ENCODE results near the gene MED27. TPM values are rescaled to one million over a fixed set of nuclear protein-coding genes. Genes with fewer than 3 reads are reported as not detected.

MED27 gene
- total RNA-seq, 1 donor from 2014 or later, result 15.7 TPM

GRCh38 chr9:131876486-131876885 is 203.2 kb downstream of the MED27 start:
- no peak for TF ChIP-seq CTCF (IDR thresholded peaks at IDR 0.05)
- intact Hi-C loops (cut with DNase I), result no loop called here
- Histone ChIP-seq H3K9me3 (no peaks in the 10 kb centered on the region), H3K27ac (no peak overlapping the region), H3K27me3 (ENCODE audit: low read depth) (no peaks in the 10 kb centered on the region), H3K36me3 (no peaks in the 10 kb centered on the region), H3K4me3 (no peak overlapping the region), H3K4me1 (no peaks in the 10 kb centered on the region)
- DNase-seq (no peak), ATAC-seq (peak in 1 of 2 donors; percentile 11)

DNA sequence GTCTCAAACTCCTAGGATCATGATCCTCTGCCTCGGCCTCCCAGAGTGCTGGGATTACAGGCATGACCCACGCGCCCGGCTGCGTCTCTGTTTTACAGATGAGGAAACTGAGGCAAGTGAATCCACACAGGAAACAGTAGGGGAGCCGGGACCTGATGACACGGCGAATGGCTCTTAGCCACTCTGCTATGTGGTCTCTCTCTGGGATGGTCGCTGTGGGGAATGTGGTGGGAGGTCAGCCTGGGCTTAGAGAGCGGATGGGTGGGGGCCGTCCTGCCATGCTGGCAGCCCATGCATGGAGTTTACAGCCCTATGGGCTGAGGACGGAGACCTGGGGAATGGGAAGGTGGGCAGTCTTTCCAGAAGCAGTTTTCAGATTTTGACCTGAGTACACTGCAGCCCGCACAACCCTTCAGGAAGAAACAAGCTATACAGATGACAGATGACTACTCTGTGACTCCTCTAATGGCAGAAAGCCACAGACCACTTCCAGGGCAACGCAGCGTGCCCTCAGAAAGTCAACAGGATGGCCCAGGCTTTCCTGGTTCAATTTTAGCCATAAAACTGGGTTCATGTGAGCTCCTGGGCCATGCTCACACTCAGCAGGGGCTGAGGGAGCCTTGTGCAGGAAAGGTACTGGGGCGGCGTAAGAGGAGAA is 203.7 kb downstream of the MED27 start:
- H3K27me3 ChIP-seq (ENCODE audit: low read depth), result no peaks in the 10 kb centered on the region
- intact Hi-C loops (cut with DNase I), result no loop called here
- DNase-seq (no peak), ATAC-seq (no peak)
- no peak overlapping the region for H3K27ac ChIP-seq
- TF ChIP-seq CTCF (IDR thresholded peaks at IDR 0.05), result no peak
- no peaks in the 10 kb centered on the region for H3K4me1 ChIP-seq
- no peaks in the 10 kb centered on the region for H3K9me3 ChIP-seq
- no peak overlapping the region for H3K4me3 ChIP-seq
- no peaks in the 10 kb centered on the region for H3K36me3 ChIP-seq

- Histone ChIP-seq H3K4me1 (no peaks in the 10 kb centered on the region), H3K27ac (no peak overlapping the region), H3K27me3 (ENCODE audit: low read depth) (no peaks in the 10 kb centered on the region), H3K36me3 (no peaks in the 10 kb centered on the region), H3K4me3 (no peak overlapping the region), H3K9me3 (no peaks in the 10 kb centered on the region)
- intact Hi-C loops (cut with DNase I), result no loop called here
- DNase-seq (no peak), ATAC-seq (no peak)
- TF ChIP-seq CTCF (IDR thresholded peaks at IDR 0.05), result no peak
These were observed 204.6 kb downstream of the MED27 start for GRCh38 chr9:131874916-131875670.

DNA sequence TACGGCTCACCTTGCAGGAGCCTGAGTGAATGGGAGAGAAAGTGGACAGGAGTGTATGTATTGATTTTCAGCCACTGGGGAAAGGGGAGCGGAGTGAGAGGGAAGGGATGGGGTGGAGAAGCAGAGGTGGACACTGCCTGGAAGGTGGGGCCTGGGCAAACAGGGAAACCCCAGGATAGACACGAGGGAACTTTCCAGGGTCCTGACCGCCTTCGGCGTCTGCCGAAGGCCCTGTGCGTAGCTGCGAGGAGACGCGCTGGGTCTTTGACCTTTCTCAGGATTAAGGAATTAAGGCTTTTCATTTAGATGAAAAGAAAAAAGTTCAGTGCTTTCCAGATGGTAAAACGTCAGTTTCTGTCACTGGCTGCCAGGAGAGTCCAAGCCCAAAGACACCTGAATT is 205.2 kb downstream of the MED27 start:
- no peak overlapping the region for H3K4me3 ChIP-seq
- intact Hi-C loops (cut with DNase I), result no loop called here
- no peaks in the 10 kb centered on the region for H3K36me3 ChIP-seq
- no peaks in the 10 kb centered on the region for H3K27me3 ChIP-seq (ENCODE audit: low read depth)
- no peak for TF ChIP-seq CTCF (IDR thresholded peaks at IDR 0.05)
- DNase-seq, result no peak
- no peaks in the 10 kb centered on the region for H3K9me3 ChIP-seq
- no peak overlapping the region for H3K27ac ChIP-seq
- no peaks in the 10 kb centered on the region for H3K4me1 ChIP-seq
- no peak for ATAC-seq

DNA sequence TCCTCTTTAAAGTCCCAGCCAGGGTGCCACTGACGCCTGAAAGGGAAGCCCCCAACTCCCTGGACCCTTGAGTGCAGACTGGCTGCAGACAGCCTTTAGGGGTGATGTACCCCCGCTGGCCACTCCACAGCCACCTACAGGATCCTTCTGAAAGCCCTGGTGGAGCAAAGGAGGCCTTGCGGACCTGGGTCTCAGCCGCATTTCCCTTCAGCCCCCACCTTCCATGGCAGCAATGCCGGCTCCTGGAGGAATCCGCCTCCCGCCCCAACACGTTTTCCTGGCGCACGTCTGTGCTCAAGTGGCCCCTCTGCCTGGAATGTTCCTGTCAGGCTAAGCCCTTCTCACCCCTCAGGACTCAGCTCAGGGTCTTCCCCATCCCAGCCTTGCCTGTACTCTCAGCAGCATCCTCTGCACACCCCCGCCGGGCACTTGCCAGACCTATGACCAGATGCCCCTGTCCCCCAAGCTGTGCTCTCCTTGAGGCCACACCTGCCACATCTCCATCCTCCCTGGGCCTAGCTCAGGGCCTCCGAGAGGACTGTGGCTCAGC is 205.7 kb downstream of the MED27 start:
- no peaks in the 10 kb centered on the region for H3K36me3 ChIP-seq
- H3K27me3 ChIP-seq (ENCODE audit: low read depth), result no peaks in the 10 kb centered on the region
- DNase-seq (no peak), ATAC-seq (no peak)
- H3K9me3 ChIP-seq, result no peaks in the 10 kb centered on the region
- no peaks in the 10 kb centered on the region for H3K4me1 ChIP-seq
- no peak overlapping the region for H3K27ac ChIP-seq
- H3K4me3 ChIP-seq, result no peak overlapping the region
- TF ChIP-seq CTCF (IDR thresholded peaks at IDR 0.05), result no peak
- intact Hi-C loops (cut with DNase I), result no loop called here
